Measurements from ENCODE around the gene ASTN1.

Gene ASTN1

DNA sequence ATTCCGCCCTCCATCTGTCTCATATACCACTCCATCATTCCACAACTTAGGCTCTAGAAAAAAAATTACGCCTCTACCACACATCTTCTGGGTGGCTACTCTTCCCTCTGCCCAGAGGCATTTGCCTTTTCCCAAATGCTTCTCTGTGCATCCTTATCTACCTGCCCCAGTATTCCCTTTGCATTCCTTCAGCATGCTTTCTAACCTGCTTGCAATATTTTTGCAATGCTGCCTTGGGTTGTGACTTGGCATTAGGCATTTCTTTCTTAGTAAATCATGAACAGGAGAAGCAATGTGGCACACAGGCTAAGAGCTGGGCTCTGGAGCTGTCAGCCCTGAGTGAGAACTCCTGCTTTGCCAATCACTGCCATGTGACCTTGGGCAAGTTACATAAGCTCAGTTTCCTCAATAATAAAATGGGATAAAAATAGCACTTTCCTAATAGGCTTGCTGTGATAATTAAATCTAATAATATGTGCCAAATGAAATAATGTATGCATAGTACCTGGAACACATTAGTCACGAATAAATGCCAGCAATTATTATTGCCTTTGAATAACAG, 276.0 kb downstream of the ASTN1 start:
- TF ChIP-seq, protein P1, sequence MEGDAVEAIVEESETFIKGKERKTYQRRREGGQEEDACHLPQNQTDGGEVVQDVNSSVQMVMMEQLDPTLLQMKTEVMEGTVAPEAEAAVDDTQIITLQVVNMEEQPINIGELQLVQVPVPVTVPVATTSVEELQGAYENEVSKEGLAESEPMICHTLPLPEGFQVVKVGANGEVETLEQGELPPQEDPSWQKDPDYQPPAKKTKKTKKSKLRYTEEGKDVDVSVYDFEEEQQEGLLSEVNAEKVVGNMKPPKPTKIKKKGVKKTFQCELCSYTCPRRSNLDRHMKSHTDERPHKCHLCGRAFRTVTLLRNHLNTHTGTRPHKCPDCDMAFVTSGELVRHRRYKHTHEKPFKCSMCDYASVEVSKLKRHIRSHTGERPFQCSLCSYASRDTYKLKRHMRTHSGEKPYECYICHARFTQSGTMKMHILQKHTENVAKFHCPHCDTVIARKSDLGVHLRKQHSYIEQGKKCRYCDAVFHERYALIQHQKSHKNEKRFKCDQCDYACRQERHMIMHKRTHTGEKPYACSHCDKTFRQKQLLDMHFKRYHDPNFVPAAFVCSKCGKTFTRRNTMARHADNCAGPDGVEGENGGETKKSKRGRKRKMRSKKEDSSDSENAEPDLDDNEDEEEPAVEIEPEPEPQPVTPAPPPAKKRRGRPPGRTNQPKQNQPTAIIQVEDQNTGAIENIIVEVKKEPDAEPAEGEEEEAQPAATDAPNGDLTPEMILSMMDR (conservative IDR thresholded peaks at IDR 0.05; ENCODE audit: control insufficient read depth, insufficient read depth, low read depth, low read length): no peak
- no peak for DNase-seq (ENCODE audit: low read depth)
- H3K4me3 ChIP-seq (ENCODE audit: control insufficient read depth, low read depth, low read length): no peak overlapping the region

DNA sequence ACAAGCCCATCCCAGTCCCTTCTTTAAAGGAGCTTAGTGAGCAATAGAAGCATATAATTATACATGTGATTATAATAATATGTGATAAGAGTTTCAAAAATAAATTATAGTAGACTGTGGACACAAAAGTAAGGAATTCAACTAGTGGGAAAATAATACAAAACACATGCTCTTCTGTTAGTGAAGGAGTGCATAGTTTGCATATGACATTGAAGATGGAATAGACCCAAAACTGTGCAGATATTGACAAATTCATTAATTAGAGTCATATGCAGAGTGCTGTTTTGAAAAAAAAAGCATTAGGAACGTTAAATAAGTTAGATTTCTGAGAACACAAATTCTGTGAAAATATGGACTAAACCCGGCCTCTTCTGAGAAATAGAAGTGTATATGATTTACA, 278.8 kb downstream of the ASTN1 start:
- H3K4me3 ChIP-seq (ENCODE audit: control insufficient read depth, low read depth, low read length): no peak overlapping the region
- TF ChIP-seq, protein P1 (conservative IDR thresholded peaks at IDR 0.05; ENCODE audit: control insufficient read depth, insufficient read depth, low read depth, low read length): no peak
- DNase-seq (ENCODE audit: low read depth): peak; percentile 80

DNA sequence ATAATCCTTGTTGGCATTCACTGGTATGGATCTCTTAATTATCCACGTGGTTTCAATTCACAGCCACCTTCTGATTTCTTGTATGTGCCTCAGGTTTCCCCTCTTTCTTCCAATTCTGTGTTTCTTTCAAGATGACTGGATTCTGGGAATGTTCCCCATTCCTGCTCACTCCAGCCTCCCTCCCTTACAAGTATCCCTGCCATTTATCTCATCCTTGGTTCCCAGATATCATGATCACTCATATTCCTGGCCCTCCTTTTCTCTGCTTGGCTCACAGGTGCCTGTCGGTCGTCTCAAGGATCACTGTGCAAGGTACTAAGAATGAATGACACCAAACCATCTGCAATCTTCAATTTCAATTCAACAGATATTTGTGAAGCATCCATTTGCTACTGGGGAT, 279.2 kb downstream of the ASTN1 start:
- H3K4me3 ChIP-seq (ENCODE audit: control insufficient read depth, low read depth, low read length): no peak overlapping the region
- TF ChIP-seq, protein P1 (conservative IDR thresholded peaks at IDR 0.05; ENCODE audit: control insufficient read depth, insufficient read depth, low read depth, low read length): no peak
- DNase-seq (ENCODE audit: low read depth): no peak

DNA sequence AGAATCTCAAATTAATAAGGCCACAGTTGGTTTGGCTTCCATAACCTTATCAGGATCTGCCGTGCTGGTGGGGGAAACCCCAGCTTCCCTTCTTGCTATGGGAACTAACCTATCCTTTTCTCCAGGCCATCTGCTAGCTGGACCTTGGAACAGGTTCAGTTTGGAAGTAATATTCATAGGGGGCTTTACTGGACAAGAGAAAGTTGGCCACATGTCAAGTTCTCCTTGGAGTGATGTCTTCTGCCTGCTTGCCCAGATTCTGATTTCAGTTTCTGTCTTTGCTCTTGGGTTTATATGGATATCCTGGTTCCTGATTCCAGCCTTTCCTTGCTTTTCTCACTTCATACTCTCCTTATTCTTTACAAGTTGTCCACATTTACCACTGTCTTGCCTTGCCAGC, 279.6 kb downstream of the ASTN1 start:
- H3K4me3 ChIP-seq (ENCODE audit: control insufficient read depth, low read depth, low read length): no peak overlapping the region
- DNase-seq (ENCODE audit: low read depth): no peak
- TF ChIP-seq, protein P1 (conservative IDR thresholded peaks at IDR 0.05; ENCODE audit: control insufficient read depth, insufficient read depth, low read depth, low read length): no peak

DNA sequence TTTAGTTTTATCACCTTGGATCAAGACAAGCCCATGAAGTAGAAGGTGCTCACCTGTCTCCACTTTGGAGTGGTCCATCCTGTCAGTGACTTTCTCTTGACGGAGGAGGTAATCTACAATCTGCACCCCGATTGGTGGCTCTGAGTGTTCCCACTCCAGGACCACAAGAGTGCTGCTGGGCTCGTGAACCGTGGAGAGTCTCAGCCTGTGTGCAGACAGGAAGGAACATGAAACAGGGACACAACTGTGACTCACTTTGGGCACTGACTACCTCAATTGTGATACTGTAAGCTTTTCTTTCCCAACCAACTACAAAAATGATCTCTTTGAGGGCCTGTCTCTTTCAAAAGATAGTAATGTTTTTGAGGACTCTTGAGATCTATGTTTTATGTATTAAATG, 280.2 kb downstream of the ASTN1 start:
- peak; percentile 5 for DNase-seq (ENCODE audit: low read depth)
- no peak overlapping the region for H3K4me3 ChIP-seq (ENCODE audit: control insufficient read depth, low read depth, low read length)
- TF ChIP-seq, protein P1 (conservative IDR thresholded peaks at IDR 0.05; ENCODE audit: control insufficient read depth, insufficient read depth, low read depth, low read length): no peak

DNA sequence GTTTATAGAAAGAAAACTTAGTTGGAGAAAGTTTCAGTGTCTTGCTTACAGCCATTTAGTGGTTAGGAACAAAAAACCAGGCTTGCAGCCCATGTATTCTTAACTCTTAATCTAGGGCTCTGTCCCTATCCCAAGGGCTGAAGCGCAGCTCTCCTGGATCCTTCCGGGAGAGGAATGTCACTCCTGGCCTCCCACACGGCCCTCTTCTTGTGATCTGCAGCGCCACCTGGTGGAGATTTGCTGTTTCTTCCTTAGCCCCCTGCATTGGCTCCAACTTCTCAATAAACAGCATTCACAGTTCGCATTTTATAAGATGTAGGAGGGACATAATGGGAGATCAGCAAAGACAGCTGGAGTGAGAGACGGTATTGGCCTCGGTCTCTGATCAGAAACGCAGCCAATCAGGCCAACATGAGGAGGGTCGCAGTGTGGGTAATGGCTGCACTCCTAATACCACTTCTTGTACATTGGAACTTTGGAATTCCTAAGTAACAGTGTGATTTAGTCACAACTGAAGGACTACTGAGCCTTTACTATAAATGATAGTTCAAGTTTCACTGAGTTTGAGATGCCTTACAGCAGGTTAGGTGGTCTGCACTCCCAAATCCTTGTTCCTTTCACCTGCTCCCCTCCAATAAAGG, 283.4 kb downstream of the ASTN1 start:
- no peak overlapping the region for H3K4me3 ChIP-seq (ENCODE audit: control insufficient read depth, low read depth, low read length)
- TF ChIP-seq, protein P1 (conservative IDR thresholded peaks at IDR 0.05; ENCODE audit: control insufficient read depth, insufficient read depth, low read depth, low read length): peak; percentile 81
- DNase-seq (ENCODE audit: low read depth): peak; percentile 75

Measured in fibroblast of mammary gland (primary cell).